Measurements from ENCODE around the gene TMEM150B. TPM values are rescaled to one million over a fixed set of nuclear protein-coding genes. Genes with fewer than 3 reads are reported as not detected.

TMEM150B gene
- total RNA-seq (0.48 TPM), polyA plus RNA-seq (1.7 TPM)

- WGBS = 77% methylated on average over 14 of the region's 14 CpGs
- Histone ChIP-seq H3K27ac (ENCODE audit: low read depth) (no peak within 1 kb of the TSS), H3K4me1 (ENCODE audit: insufficient read depth) (no peaks in the 10 kb centered on the region), H3K4me3 (ENCODE audit: low read depth, low read length) (no peak within 1 kb of the TSS), H3K36me3 (ENCODE audit: insufficient read depth) (no peaks in the 10 kb centered on the region)
- no peak for DNase-seq (ENCODE audit: extremely low spot score)
Measured at GRCh38 chr19:55325172-55325571, at the start of gene TMEM150B. TSS of gene TMEM150B (minus strand) at chr19:55325341. CDS start at chr19:55321036, 4,305 bp downstream.

GRCh38 chr19:55373993-55374757 lies 49.0 kb upstream of the TMEM150B start:
- WGBS = 11% methylated on average over 31 of the region's 31 CpGs

GRCh38 chr19:55373306-55373992 lies 48.3 kb upstream of the TMEM150B start:
- Histone ChIP-seq H3K27ac (ENCODE audit: low read depth) (no peak overlapping the region), H3K4me3 (ENCODE audit: low read depth, low read length) (no peak overlapping the region), H3K36me3 (ENCODE audit: insufficient read depth) (no peaks in the 10 kb centered on the region), H3K4me1 (ENCODE audit: insufficient read depth) (peaks cover 1% of the 10 kb centered on the region)
- 61% methylated on average over 9 of the region's 9 CpGs for WGBS
- no peak for DNase-seq (ENCODE audit: extremely low spot score)

More at GRCh38 chr19:55373993-55374757, 49.0 kb upstream of the TMEM150B start:
- DNase-seq (ENCODE audit: extremely low spot score) = no peak
- Histone ChIP-seq H3K36me3 (ENCODE audit: insufficient read depth) (no peaks in the 10 kb centered on the region), H3K4me1 (ENCODE audit: insufficient read depth) (peaks cover 1% of the 10 kb centered on the region), H3K4me3 (ENCODE audit: low read depth, low read length) (no peak overlapping the region), H3K27ac (ENCODE audit: low read depth) (no peak overlapping the region)

- Histone ChIP-seq H3K27ac (ENCODE audit: low read depth) (no peak overlapping the region), H3K4me3 (ENCODE audit: low read depth, low read length) (no peak overlapping the region), H3K4me1 (ENCODE audit: insufficient read depth) (peaks cover 1% of the 10 kb centered on the region), H3K36me3 (ENCODE audit: insufficient read depth) (no peaks in the 10 kb centered on the region)
- 48% methylated on average over 24 of the region's 24 CpGs for WGBS
- no peak for DNase-seq (ENCODE audit: extremely low spot score)
Measured at GRCh38 chr19:55372316-55373081, 47.4 kb upstream of the TMEM150B start.

- WGBS = 10% methylated on average over 32 of the region's 32 CpGs
- Histone ChIP-seq H3K27ac (ENCODE audit: low read depth) (no peak within 1 kb of the TSS), H3K36me3 (ENCODE audit: insufficient read depth) (no peaks in the 10 kb centered on the region), H3K4me1 (ENCODE audit: insufficient read depth) (peaks cover 1% of the 10 kb centered on the region), H3K4me3 (ENCODE audit: low read depth, low read length) (peak within 1 kb of the TSS; percentile 32)
- DNase-seq (ENCODE audit: extremely low spot score) = no peak
Measured at GRCh38 chr19:55370305-55370988, 45.3 kb upstream of the TMEM150B start, which contains the start of gene IL11. TSS of gene IL11 (minus strand) at chr19:55370463. CDS start at chr19:55370310, 153 bp downstream.

GRCh38 chr19:55369653-55370304 lies 44.6 kb upstream of the TMEM150B start:
- Histone ChIP-seq H3K4me1 (ENCODE audit: insufficient read depth) (peaks cover 1% of the 10 kb centered on the region), H3K36me3 (ENCODE audit: insufficient read depth) (no peaks in the 10 kb centered on the region), H3K27ac (ENCODE audit: low read depth) (no peak overlapping the region), H3K4me3 (ENCODE audit: low read depth, low read length) (peak overlapping the region; percentile 32)
- DNase-seq (ENCODE audit: extremely low spot score) = no peak
- 1% methylated on average over 58 of the region's 59 CpGs for WGBS

- WGBS = 9% methylated on average over 54 of the region's 54 CpGs
- Histone ChIP-seq H3K4me3 (ENCODE audit: low read depth, low read length) (peak overlapping the region; percentile 32), H3K4me1 (ENCODE audit: insufficient read depth) (peaks cover 1% of the 10 kb centered on the region), H3K36me3 (ENCODE audit: insufficient read depth) (no peaks in the 10 kb centered on the region), H3K27ac (ENCODE audit: low read depth) (no peak overlapping the region)
- no peak for DNase-seq (ENCODE audit: extremely low spot score)
Measured at GRCh38 chr19:55368701-55369563, 43.8 kb upstream of the TMEM150B start.

- 88% methylated on average over 16 of the region's 16 CpGs for WGBS
- Histone ChIP-seq H3K36me3 (ENCODE audit: insufficient read depth) (no peaks in the 10 kb centered on the region), H3K4me3 (ENCODE audit: low read depth, low read length) (no peak overlapping the region), H3K4me1 (ENCODE audit: insufficient read depth) (peaks cover 1% of the 10 kb centered on the region), H3K27ac (ENCODE audit: low read depth) (no peak overlapping the region)
- no peak for DNase-seq (ENCODE audit: extremely low spot score)
Measured at GRCh38 chr19:55368106-55368505, 43.0 kb upstream of the TMEM150B start.

- WGBS = 77% methylated on average over 3 of the region's 3 CpGs
- H3K27ac ChIP-seq (ENCODE audit: low read depth) = no peak overlapping the region
- peaks cover 1% of the 10 kb centered on the region for H3K4me1 ChIP-seq (ENCODE audit: insufficient read depth)
- H3K36me3 ChIP-seq (ENCODE audit: insufficient read depth) = no peaks in the 10 kb centered on the region
- DNase-seq (ENCODE audit: extremely low spot score) = no peak
- H3K4me3 ChIP-seq (ENCODE audit: low read depth, low read length) = no peak overlapping the region
Measured at GRCh38 chr19:55366790-55367189, 41.6 kb upstream of the TMEM150B start.

- no peak overlapping the region for H3K4me3 ChIP-seq (ENCODE audit: low read depth, low read length)
- no peak overlapping the region for H3K27ac ChIP-seq (ENCODE audit: low read depth)
- 75% methylated on average over 19 of the region's 19 CpGs for WGBS
- no peaks in the 10 kb centered on the region for H3K36me3 ChIP-seq (ENCODE audit: insufficient read depth)
- DNase-seq (ENCODE audit: extremely low spot score) = no peak
- peaks cover 1% of the 10 kb centered on the region for H3K4me1 ChIP-seq (ENCODE audit: insufficient read depth)
Measured at GRCh38 chr19:55365964-55366363, 40.8 kb upstream of the TMEM150B start.

- H3K36me3 ChIP-seq (ENCODE audit: insufficient read depth) = no peaks in the 10 kb centered on the region
- 87% methylated on average over 8 of the region's 8 CpGs for WGBS
- H3K27ac ChIP-seq (ENCODE audit: low read depth) = no peak overlapping the region
- no peak overlapping the region for H3K4me3 ChIP-seq (ENCODE audit: low read depth, low read length)
- no peak for DNase-seq (ENCODE audit: extremely low spot score)
- peaks cover 1% of the 10 kb centered on the region for H3K4me1 ChIP-seq (ENCODE audit: insufficient read depth)
Measured at GRCh38 chr19:55365245-55365644, 40.1 kb upstream of the TMEM150B start.

All from urinary bladder (tissue), 4 donors.